DMS 273 treated with DMSO at 0.1 percent for 48 hours (cell line): ENCODE data around the gene RRP1.
"Not testable (repeated sequence)": the region's sequence is repeated elsewhere in the genome, so short reads cannot be mapped to it uniquely, and the experiment has no call there.

Experiments used
- DNase-seq: peaks from one replicate; lab custom pipeline; 2025; lab: John Stamatoyannopoulos, UW

The RRP1 gene

DNA sequence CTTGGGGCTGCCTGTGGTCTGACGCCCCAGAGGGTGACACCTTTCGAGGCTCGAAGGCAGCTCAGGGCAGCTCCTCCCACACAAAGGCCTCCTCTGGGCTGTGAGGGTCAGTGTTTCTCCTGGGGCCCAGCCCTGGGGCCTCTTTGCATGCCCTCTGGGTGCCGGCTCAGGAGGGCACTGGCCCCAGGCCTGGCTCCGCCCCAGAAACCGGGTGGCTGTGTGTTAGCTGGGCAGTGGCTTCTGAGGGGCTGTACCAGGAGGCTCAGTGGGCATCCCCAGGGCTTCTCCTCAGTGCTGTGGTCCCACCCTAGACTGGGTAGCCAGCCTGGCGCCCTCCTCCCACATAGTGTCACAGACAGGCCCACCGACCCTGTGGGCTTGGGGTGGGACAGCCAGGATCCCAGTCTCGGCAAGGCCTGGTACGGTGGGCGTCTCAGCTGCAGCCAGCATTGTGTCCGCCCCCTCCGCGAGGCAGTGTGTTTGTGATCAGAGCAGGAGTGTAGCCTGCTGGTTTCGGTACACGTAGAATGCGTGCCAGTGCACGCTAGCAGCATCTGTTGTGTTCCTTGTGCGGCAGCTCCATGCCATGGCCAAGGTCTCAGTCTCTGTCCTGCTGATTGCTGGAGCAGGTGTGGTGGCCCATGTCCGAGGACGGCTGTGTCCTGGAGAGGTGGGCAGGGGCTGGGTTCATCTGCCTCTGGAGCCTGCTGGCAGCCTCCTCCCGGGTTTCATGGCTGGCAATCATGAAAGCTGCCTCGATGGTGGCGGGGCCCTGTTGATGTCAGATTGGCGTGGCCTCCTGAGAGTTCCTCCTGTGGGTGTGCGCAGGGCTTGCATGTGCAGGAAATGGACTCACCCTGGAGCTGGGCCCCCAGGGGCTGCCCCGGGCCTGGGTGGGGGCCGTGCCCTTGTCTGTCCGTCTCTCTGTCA lies 28.0 kb downstream of the RRP1 start:
- DNase-seq, result no peak

- no peak for DNase-seq
These were observed 29.3 kb downstream of the RRP1 start for GRCh38 chr21:43818685-43819084.

GRCh38 chr21:43819511-43820405 lies 30.4 kb downstream of the RRP1 start:
- no peak for DNase-seq

- DNase-seq, result no peak
These were observed 31.1 kb downstream of the RRP1 start for GRCh38 chr21:43820466-43820865.

GRCh38 chr21:43822166-43822565 lies 32.8 kb downstream of the RRP1 start:
- DNase-seq, result not testable (repeated sequence)

DNA sequence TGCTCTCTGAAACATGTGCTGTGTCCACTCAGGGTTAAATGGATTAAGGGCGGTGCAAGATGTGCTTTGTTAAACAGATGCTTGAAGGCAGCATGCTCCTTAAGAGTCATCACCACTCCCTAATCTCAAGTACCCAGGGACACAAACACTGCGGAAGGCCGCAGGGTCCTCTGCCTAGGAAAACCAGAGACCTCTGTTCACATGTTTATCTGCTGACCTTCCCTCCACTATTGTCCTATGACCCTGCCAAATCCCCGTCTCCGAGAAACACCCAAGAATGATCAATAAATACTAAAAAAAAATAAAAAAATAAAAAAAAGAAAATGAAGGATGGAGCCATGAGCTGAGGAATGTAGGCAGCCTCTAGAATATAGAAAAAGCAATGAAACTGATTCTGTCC lies 33.4 kb downstream of the RRP1 start:
- not testable (repeated sequence) for DNase-seq

DNA sequence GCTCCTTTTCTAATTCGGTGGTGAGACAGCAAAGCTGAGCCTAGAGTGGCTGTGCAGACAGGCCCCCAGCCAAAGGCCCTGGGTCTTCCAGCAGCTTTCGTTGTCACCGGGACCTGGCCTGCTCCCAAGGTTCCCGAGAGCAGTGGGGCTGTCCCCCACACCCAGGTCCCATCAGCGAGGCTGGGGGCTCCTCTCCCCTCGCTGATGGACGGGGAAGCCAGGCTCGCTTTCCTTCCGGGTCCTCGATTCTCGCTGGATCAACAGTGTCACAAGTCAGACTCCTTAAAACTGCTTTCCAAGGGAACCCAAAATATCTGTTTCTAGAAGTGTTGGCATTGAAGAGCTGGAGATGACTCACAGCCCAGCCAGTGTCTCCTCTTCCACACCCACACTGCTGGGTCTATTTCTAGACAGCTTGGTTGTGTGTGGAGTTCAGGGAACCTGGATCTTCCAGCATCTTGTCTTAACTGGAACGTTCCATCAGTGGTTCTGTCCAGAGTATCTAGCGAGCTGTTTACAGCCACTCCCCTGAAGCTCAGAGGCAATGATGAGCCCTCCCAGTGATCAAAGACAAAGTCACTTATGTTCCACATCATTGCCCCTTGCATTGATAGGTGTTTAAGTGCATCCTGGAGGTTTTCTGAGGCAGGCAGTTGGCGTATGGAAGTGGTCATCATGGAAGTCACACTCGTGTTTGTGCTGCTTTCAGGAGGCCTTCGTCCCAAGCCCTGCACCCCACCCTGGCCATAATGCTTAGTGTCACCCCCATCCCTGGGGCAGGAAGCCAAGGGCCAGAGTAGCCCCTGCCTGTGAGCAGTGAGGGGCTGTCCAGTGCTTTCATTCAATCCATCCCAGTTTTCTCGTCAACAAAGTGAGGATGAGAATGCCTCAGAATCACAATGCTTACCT lies 35.2 kb downstream of the RRP1 start:
- DNase-seq, result no peak

DNA sequence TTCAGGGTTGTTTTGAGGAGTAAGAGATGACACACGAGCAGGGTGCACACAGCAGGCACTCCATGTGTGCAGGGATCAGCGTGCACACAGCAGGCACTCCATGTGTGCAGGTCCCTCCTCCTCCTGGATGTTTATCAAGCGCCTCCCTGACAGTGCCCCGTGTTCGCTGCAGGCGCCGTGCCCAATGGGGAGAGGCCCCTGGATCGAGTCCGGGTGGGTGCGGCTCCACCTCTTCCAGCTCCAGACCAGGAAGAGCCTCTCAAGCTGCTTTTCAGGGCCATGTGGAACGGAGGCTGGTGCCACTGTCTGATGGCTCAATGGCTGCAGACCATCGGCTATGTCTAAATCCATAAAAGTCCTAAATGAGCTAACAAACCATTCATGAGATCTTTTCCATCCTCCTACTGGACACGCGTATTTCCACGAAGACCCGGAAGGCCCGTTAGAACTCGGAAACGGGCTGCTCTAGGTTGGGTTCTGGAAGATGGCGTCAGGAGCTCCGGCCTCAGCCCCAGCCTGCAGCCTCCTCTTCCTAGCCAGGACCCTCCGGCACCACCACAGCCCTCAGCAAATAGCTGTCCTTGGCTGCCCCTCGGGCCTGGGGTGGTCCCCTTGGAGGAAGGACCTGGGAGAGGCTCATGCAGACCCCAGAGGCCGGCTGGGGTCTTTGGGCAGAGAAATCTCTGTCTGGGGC lies 36.0 kb downstream of the RRP1 start:
- DNase-seq, result no peak

DNA sequence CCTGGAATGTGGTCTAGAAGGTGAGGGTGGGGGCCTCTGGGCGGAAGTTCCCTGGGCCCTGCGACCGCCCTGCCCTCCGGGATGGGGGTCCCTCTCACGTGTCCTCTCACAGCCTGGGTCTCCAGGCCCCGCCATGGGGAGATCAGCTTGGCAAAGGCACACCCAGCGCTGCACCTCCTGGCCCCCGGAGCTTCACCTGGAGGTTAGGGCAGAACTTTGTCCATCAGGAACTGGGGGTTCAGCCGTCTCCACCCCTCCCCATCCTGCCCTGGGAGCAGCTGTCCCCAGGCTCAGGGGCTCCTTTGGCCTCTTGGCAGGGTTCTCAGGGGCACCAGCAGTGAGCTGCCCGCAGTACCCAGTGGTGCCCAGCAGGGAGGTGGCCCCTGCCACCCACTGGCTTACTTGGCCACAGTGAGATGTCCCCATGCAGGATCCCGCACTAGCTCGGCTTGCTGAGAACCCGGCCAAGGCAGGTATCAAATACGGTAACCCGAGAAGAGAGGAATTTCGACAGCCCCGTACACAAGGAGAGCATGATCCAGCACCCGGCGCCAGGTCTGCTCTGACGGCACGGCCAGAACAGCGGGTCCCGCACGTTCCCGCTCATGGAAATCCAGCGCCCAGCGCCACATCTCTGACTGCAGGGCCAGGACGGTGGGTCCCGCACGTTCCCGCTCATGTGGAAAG lies 36.7 kb downstream of the RRP1 start:
- DNase-seq, result peak; percentile 5

- DNase-seq, result no peak
These were observed 37.2 kb downstream of the RRP1 start for GRCh38 chr21:43826623-43826974.

GRCh38 chr21:43827015-43827611 lies 37.7 kb downstream of the RRP1 start:
- no peak for DNase-seq

GRCh38 chr21:43829161-43829560 lies 39.8 kb downstream of the RRP1 start:
- DNase-seq, result no peak

- no peak for DNase-seq
These were observed 40.3 kb downstream of the RRP1 start for GRCh38 chr21:43829575-43830119.

GRCh38 chr21:43832158-43832550 lies 42.8 kb downstream of the RRP1 start:
- DNase-seq, result no peak

DNA sequence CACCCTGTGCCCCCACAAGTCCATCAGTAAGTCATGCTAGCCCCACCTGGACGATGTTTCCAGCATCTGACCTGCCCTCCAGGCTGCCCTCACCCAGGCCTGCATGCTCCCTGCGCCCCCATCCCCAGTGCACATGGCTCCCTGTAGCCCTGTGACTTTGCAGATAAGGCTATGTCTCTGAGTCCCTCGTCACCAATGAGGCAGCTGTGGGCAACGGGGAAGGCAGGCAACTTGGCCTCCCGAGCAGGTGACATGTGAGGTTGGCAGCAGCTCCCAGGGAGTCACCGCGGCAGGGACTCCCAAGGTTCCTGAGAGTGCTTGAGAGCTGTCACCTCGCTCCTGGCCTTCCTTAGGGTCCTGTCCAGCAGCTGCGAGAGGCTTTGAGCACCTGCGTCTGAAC lies 43.3 kb downstream of the RRP1 start:
- DNase-seq, result no peak

GRCh38 chr21:43834146-43834905 lies 44.9 kb downstream of the RRP1 start:
- DNase-seq, result no peak

DNA sequence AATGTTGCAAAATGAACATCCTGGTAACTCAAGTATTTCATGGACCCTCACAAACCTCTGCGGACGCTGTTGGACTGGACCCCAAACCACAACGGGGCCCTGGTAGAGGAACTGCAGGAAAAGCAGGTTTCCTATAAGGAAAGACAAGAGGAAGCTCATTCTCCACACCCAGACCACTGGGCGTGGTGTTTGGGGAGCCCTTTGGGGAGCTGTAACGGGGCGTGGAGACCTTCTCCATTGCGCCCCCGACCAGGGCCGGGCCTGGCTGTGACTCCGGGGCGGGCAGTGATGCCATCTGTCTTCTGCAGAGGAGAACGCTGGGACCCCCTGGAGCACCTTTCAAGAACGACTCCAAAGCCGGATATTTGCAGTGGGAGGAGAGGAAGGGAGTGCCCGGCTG lies 45.7 kb downstream of the RRP1 start:
- DNase-seq, result no peak

GRCh38 chr21:43835861-43836260 lies 46.5 kb downstream of the RRP1 start:
- DNase-seq, result no peak

DNA sequence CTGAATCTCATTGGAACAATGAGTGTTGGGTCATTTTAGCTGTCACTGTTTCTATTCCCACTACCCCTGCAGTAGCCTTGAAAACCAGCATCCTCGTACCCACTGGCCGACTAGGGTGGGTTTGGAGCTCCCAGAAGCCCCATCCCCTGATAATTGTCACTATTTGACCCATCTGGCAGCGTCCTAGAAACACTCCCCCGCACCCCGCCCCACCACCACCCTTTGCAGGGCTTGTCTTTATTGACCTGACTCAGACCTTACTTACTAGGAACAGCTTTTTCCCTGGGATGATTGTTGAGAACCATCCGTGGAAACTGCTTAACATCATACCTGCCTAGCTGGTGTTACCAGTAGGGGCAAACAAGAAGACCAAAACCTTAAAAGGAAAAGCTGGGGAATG lies 47.2 kb downstream of the RRP1 start:
- no peak for DNase-seq
